HG02571 (cell line): ENCODE measurements around the gene TMEM9.

ENCODE experiments used
- ATAC-seq: cut with Tn5 transposase; IDR thresholded peaks from one replicate; pipeline ENCODE4 v1.9.1; 2021; ENCODE audit warnings: mild to moderate bottlenecking, moderate library complexity; ENCODE audit not compliant: unreplicated experiment

The TMEM9 gene

DNA sequence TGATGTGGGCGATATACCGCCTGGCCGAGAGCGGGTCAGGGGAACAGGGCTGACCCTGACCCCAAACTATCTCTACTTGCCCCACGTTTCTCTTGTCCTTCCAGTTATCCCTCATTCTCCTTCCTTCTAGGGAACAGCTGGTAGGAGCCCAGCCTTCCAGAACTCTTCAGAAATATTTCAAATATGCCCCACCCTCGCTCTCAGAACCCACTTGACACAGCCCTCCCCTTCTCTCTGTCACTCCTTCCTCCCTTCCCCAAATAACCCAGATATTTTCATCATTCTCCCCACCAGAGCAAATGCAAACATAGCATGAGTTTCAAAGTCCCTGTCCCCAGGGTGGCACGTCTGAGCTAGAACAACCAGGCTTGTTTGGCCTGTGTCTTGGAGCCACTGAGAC lies 43.1 kb downstream of the TMEM9 start:
- ATAC-seq: no peak

DNA sequence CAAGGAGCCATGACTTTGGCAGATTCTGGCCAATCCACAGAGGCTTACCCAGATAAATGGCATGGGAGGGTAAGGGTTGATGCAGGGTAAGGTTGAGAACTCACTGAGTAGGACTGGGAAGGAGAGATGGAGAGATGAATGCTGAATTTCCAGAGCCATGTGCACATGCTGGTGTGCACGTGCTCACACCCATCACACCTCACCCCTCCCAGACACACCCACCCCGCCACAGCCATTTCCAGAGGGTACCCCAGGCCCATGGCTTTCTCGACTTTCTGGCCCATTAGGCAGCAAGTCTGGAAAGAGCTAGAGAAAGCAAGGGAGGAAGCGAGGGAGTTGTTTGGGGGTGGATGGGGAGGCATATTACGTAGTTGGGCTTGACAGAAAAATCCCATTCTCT lies 43.7 kb downstream of the TMEM9 start:
- no peak for ATAC-seq

GRCh38 chr1:201110138-201110537 lies 44.1 kb downstream of the TMEM9 start:
- ATAC-seq: no peak

DNA sequence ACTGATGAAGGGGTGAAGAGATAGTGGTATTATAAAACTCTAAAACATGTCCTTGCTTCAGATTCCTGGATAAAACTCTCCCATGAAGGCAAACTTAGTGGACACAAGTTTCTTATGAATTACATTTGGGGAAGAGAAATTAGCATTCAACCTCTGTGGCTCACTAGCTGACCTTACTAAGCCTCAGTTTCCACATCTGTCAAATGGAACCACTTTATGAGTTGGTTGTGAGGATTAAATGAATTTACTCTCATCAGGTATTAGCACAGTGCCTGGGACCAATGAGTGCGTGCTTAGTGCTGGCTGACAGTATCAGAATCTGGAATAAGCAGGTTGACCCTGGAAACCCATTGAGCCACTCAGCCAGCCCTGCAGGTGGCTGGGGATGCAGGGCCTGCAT lies 44.6 kb downstream of the TMEM9 start:
- ATAC-seq: no peak

- no peak for ATAC-seq
Measured at GRCh38 chr1:201108614-201109013, 45.7 kb downstream of the TMEM9 start.

GRCh38 chr1:201105688-201106087 lies 48.6 kb downstream of the TMEM9 start:
- ATAC-seq: no peak

DNA sequence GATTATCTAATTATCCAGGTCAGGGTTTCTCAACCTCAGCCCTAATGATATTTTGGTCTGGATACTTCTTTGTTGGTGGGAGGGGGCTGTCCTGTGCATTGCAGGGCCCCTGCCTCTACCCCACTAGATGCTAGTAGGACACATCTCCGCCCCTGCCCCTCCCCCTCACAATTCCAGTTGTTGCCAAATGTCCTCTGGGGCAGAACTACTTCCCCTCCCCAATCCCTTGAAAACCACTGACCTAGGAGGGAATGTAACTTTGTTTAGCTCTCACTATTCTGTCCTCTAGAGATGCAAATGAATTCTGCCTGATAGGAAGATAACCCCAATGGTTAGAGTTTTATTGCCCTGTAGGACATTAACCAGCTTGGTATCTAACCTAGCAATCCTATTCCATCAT lies 50.1 kb downstream of the TMEM9 start:
- no peak for ATAC-seq

GRCh38 chr1:201103666-201104065 lies 50.6 kb downstream of the TMEM9 start:
- no peak for ATAC-seq

DNA sequence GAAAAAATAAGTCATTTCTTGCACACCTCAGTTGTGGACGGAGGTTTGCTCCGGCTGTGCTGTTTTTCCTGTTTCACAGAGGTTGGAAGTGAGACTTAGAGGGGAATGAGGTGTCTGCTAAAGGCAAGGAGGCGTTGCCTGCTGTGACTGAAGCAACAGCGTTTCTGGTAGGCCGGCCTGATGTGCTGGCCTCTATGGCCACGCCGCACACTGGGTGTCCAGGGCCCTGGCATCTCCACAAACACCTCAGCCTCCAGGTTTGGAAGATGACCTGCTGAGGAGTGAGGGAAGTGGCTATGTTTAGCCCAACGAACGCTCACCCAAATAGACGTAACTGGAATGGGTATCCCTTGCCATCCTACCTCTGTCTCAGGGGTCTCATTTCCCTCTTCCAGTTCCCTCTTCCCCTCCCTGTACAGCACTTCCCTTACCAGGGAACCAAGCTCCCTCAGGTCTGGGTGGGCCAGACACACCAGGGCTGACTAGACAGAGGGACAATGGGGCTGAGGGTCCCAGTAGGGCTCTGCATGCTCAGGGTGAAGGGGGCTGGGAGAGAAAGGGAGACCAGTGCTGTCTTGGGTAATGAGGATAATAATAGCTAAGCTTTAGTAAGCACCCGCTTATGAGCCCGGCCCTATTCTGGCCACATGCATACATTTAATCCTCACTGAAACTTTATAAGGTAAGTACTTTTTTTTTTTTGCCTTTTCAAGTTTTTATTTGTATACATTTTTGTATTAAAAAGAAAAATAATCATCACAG lies 53.9 kb downstream of the TMEM9 start:
- ATAC-seq: no peak

DNA sequence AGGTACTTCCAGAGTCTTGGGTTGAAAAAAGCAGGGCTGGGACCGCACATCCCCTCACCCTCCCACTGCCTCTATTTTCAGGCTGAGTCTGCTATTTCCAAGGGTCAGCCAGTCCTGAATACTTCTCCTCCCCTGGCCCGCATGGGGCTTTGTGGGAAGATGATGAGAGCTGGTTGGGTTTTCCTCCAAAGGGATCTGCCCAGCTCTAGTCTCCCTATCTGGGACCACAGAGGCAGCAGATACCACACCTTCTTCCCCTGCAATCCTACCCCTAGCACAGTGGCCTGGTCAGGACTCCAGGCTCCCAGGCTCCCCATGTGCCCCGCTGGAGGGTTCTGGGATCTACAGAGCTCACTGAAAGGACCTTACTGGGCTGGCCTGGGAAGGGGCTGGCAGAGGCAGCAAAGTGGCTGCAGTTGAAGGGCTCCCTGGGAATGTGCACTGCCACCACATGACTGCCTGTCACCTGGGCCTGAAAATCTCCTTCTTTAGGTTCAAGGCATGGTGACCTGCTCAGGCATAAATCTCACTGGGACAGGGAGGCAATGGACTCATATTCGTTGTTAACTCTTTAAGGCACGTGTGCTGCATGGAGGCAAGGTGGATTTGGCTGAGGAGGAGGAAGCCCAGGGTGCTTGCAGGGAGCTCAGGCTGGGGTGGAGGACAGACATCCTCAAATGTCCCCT lies 55.1 kb downstream of the TMEM9 start:
- ATAC-seq: no peak

DNA sequence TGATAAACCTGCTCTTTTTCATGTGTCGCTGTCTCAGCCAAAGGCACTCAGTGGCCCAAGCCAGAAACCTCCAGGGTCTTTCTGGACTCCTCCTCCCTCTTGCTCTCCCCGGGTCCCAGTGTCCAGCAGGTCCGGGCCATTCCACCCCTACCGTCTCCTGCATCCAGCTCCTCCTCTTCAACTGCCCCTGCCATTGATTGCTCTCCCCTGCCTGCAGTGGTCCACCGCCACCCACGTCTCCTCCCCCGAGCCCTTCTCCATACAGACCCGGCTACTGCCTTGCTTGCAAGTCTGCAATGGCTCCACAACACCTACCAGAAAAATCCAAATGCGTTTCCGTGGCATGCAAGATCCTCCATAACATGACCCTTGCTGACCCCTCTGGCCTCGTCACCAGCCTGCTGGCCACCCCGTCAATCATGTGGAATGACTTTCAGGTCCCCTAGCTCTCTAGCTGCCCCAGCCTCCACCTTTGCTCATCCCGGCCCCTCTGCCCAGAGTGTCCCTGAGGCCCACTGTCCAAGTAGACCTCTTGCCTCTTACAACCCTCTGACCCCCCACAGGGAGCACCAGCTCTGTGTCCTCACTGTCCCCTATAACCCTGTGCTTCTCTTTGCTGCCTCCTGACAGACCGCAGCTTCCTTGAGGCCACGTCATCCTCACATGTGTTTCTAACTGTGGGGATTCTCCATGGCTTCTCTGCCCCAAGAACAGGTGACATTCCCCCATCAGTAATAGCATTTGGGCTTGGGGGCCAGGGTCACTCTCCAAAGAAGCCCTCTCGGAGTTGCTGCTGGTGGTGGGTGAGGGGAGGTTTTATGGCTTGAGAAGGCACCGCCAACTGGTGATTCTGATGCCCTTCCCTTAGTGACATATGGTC lies 57.1 kb downstream of the TMEM9 start:
- no peak for ATAC-seq

DNA sequence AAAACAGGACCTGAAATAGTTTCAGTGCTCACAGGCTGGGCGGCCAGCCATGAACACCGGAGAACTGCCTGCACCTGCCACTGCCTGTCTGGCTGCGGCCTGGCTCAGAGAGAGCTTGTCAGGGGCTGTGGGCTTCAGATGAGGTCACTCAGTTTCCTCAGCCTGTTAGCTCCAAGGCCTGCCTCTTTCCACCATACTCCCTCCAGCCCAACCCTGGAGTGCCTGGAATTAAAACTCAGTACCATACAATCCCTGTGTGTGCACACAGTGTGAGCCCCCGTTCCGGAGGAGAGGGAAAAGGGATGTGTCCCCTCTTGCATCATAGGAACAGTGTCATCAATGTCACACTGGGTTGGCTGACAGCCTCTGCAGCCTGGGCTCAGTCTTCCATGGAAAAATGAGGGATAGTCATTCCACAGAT lies 58.2 kb downstream of the TMEM9 start:
- ATAC-seq: no peak

DNA sequence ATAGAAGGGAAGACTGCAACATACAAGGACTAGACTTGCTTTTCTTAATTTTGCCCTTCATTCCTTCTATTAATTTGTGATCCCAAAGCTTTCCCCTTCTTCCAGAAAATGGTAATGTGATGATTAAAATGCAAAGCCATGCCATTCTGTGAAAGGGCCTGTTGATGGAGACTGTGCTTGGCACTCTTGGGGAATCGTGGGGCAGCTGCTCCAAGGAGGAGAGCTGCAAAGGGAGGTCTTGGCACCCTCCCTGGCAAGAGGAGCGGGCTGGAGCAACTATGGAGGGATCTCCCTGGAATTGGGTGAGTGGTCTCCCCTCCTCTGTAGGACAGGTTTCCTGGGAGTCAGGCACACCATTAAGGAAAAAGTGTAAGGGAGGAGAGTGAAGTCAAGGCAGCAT lies 58.7 kb downstream of the TMEM9 start:
- no peak for ATAC-seq

DNA sequence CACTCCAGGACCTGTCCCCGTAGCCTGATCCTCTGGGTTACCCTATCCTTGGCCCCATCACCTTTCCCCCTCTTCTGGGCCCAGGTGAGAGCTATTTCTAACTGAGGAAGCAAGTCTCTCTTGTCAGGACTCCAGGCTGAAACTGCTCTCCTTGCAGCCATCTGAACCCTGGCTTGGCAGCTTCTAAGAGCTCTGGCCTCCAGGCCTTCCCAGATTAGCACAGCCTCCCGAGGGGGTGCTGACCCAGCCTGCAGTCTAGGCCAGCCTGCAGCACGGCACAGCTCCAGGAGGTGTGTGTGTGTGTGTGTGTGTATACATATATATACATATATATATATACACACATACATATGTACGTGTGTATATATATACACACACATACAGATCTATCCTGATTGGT lies 59.4 kb downstream of the TMEM9 start:
- no peak for ATAC-seq

- ATAC-seq: no peak
Measured at GRCh38 chr1:201093962-201094361, 60.3 kb downstream of the TMEM9 start.

- no peak for ATAC-seq
Measured at GRCh38 chr1:201093561-201093960, 60.7 kb downstream of the TMEM9 start.

DNA sequence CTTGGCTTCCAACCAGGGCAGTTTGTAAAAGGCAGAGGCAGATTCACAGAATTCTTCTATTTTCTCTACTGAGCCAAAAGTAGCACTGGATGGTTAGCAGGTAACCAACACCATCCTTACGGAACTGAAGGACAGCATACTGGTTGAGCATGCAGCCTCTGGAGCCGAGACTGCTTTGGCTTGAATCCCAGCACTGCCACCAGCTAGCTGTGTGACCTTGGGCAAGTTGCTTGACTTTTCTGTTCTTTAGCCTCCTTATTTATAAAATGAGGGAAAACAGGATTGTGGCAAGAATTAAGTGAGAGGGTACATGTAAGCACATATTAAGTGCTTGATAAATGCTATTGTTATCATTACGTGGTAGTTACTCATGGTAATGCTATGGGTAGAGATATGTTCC lies 61.5 kb downstream of the TMEM9 start:
- no peak for ATAC-seq

GRCh38 chr1:201091256-201091655 lies 63.0 kb downstream of the TMEM9 start:
- no peak for ATAC-seq

DNA sequence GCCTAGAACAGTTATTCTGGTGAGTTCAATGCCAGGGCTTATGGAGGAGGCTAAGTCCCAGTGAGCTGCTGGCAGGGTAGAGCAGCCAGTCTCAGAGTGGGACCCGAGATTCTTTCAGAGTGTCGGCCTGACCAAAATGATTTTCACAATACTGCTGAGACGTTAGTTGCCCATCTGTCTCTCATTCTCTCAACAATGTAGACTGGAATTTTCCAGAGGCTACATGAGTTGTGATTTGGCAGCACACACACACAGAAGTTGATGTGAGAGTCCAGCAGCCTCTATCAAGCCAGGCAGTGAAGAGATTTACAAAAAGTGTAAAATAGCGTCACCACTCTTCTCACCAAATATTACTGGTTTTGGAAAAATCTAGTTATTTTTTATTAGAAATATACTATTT lies 63.7 kb downstream of the TMEM9 start:
- no peak for ATAC-seq

DNA sequence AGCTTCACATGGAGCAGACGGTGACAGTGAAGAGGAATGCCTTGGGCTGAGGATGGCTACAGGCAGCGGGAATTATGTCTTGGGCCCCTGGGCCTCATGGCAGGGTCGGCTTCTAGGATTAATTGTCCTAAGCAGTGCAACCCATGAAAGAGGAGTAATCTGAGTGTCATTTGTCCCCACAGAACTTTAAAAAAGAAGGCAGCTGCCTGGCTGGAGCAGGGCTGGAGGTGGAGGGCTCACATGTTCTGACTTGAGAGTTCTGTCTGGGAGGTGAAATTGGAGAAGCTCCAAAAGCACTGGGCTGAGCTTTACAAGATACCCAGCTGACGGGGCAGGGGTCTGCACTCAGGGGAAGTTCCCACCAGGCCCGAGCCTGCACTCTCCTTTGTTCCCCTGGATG lies 64.7 kb downstream of the TMEM9 start:
- no peak for ATAC-seq

GRCh38 chr1:201088901-201089525 lies 65.3 kb downstream of the TMEM9 start:
- no peak for ATAC-seq
